Colon (tissue), 2 donors: Measurements from ENCODE around the gene HOXD9.

ENCODE experiments used
- FAIRE-seq: peaks from 2 replicates; lab custom pipeline; 2012; peaks lifted over from hg19 to GRCh38; lab: Jason Lieb, UNC
- donor health status: control.
- donor health status: control.

The HOXD9 gene

GRCh38 chr2:176122683-176123410, at the start of gene HOXD9:
HOXD9 (plus strand) TSS chr2:176122719; CDS start chr2:176122769, 50 bp downstream.
- no peak for FAIRE-seq

DNA sequence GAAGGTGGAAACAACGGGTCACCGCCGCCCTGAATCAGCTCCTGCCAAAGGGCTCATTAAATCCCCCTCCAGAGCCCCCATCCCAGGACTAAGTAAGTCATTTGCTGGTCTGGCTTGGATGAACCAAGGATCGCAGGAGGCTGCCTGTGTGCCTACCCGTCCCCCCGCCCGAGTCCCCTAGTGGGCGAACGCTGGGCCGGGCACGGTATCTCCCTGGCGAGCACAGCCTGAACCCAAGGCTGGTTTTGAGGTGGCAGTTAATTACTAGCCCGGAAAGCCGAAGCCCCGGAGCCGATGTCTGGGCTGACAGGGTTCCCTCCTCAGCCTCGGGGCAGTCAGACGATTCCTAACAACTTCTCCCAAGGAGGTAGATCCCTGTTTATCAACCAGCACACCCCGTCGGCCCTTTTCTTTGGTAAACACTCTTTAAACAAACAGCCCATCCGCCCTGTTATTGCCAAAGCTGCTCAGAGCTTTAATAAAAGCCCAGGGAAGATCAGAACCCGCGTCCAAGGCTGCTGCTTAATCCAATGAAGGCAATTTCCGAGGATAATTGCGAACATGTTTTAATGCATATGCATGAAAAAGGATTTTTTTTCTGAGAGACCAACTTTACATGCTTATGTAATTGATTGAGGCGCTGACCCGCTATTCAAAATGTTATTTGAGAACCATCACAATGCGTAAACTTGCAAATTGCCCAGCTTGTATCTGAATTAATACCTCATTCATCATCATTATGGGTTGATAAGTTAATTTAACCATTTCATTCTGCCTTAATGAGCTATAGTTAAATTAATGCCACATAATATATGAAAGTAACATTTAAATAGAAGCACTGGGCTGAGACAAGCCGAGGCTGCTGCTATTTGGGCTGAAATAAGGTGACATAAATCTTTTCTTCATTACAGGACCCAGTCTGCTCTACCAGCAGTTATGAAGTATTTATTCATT, 49.3 kb upstream of the HOXD9 start:
- FAIRE-seq: no peak

DNA sequence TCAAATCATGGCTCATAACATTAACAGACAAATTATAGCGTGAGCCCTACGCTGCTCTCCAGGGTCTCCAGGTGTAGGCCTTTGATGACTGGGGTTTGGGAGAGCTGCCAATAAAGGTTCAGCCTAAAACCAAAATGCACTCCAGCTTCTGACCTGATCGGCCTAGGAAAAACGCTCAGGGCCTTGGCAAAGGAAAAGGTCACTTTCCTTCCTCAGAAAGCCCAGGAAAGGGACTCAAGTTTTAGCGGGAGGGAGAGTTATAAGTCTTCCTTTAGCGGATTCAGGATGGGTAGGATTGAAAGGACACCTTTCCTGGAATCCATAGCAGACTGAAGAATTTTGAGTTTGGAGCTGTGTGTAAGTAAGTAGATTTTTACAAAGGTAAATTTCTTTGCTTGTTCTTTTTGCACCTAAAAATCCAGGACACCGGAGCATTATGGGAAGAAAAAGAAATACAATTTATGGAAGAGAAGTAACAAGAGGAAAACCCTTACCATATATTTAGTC, 47.5 kb upstream of the HOXD9 start:
- FAIRE-seq: no peak

DNA sequence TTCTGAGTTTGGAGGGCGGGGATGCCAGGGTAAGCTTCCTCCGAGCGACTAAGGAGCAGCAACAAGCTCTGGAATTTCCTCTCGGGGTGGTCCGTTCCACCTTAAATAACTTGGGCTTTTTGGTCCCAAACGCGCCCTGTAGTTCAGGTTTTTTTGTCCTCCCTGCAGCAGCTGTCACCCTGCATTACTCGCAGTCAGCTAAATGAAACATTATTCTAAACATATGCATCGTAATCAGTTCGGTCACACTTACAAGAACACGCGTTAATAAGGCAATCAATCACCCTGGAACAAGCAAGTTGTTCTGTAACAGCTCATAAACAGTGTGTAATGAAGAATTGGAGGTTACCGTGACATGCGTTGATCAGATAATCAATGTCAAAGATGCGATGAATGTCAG, 47.0 kb upstream of the HOXD9 start:
- no peak for FAIRE-seq

DNA sequence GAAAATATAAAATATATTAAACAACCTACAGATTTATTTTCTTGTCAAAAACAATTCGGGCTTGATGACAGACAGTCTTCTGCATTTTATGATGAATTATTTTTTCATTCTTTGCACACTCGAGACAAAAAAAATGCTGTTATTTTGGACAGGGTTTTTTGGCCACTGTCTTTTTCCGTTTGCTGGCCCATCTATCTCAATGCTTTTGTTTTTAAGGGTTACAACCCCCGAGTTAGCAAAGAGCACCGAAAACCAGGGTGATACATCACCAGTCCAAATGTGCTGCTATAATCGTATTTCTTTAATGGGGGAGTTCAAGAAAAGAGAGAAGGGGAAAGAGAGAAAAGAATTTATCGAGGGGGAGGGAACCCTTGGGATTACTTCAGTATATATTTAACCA, 46.5 kb upstream of the HOXD9 start:
- no peak for FAIRE-seq

DNA sequence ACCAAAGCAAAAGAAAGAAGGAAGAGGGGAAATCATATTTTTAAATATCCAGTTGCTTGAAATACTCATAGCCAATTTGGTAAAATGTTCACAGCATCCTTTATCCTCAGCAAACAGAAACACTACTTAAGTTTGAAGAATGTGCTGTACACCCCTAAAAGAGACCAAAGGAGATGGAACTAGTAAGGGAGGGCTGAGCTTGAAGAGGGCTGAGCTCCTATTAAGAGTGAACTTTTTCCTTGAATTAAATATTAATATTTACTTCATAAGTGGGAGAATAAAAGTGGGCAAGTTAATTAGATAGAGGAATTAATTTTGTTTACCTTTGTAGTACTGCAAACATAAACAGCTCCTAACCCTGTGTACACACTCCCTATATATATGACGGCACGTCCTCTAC, 45.7 kb upstream of the HOXD9 start:
- FAIRE-seq: no peak

GRCh38 chr2:176078541-176079284, 43.8 kb upstream of the HOXD9 start:
- FAIRE-seq: no peak

- FAIRE-seq: no peak
These were observed 43.2 kb upstream of the HOXD9 start for GRCh38 chr2:176079285-176079830.

GRCh38 chr2:176079831-176080539, 42.5 kb upstream of the HOXD9 start:
- FAIRE-seq: no peak

- no peak for FAIRE-seq
These were observed 41.8 kb upstream of the HOXD9 start for GRCh38 chr2:176080540-176081375.

DNA sequence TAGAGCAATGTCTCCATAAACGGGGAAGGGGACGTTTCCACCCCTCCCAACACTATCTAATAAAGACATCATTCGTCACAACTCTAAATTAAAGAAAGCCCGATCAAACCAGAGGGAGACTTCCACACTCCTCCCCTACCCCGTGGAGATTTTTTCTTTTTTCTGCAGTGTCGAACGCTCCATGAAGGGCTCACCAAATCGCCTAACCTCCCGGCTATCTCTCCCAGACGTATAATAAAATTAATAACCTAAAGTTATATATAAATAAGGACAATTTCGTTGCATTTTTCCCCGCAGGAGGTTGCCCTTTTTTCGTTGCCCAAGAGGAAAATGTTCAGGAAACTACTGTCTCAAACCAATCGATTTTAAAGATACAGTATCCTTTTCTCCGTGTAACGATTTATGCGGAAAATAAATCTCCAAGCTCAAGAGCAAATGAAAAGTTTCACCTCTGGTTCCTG, 41.1 kb upstream of the HOXD9 start:
- FAIRE-seq: no peak

GRCh38 chr2:176081837-176082524, 40.5 kb upstream of the HOXD9 start:
- no peak for FAIRE-seq

- no peak for FAIRE-seq
These were observed 40.0 kb upstream of the HOXD9 start for GRCh38 chr2:176082525-176082823.

GRCh38 chr2:176082824-176083751, 39.4 kb upstream of the HOXD9 start:
- no peak for FAIRE-seq

DNA sequence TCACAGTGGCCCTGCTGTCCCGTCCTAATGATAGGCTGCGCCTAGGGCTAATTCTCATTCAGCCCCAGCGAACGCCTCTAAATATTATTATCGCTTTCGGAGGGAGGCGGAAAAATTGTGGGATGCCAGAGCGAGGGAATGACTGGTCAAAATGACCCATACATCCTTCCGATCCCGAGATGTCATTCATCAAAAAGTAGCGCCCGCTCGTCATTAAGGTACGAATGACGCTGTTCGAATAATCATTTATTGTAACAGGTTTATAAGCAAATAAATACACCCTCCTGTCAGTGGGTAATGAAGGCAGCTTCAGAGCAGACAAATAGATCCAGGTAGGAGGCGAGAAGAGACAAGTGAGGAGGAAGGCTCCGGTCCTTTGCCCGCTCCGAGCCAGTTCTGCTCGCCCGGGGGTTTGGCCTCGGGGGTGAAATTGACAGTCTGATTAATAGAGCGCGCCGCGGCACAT, 38.7 kb upstream of the HOXD9 start, which contains the start of gene EVX2:
Gene EVX2 (minus strand): TSS at position 167 of the 466 bp plus-strand sequence. CDS start 186 bp downstream, outside the sequence.
- FAIRE-seq: no peak

DNA sequence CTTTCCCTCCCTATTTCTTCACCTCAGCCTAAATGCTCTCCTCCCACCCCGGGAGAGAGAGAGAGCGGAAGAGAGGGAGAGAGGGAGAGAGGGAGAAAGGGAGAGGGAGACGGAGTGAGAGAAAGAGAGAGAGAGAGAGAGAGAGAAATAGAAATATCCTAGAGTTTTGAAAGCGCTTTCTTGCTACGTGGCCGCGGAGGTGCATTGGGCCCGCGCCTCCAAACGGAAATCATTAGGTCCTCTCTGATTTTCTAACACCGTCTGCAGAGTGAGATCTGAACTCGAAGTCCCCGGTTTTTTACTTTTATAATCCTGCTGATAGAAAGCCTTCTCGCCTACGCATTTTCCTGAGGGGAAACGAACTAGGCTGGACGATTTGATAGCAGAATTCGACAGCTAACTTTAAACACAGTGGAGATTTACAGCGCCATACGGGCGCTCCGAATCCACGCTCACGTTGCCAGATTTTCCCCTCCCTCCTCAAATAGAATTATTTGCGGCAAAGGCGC, 37.9 kb upstream of the HOXD9 start:
- no peak for FAIRE-seq

DNA sequence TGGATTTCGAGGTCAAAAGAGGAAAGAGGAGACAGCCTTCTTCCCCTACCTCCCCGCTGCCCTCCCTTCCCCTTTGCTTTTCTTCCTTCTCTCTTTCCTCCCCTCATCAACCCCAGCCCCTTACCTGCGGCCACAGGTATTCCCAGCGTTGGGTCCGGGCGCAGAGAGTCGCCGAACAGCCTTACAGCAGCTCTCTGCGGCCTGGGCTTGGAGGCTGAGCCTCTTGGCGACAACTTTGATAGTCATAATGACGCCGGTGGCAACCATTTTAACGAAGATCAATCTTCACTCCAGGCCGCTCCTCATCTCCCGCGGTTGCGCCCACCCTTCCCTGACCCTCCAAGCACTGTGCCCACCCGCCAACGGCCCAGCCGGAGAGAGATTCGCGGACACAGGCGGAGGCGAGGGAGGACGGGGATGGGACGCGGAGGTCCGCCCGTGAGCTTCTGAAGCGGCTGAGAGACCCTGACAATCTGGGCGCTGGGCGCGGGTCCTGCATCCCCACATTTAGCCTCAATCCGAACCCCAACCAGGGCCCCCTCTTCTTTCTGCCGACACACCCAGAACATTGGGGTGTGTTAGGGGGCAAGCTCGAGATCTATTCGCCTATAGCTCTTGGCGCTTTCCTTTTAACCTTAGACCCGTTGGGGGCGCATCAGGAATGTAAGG, 37.3 kb upstream of the HOXD9 start:
- FAIRE-seq: no peak
